H1 (cell line): Measurements from ENCODE around the gene ECI2. TPM values are rescaled to one million over a fixed set of nuclear protein-coding genes. Genes with fewer than 3 reads are reported as not detected.

ENCODE experiments used
- CTCF ChIA-PET: fragments of 300-600 bp; sonication (Branson Sonifier 250); formaldehyde crosslinking; loops from one replicate; lab custom pipeline; 2021; ENCODE audit not compliant: partially characterized antibody; lab: Charles Lee
- POLR2A ChIA-PET: fragments of 300-600 bp; sonication (Branson Sonifier 250); formaldehyde crosslinking; loops from one replicate; lab custom pipeline; 2021; ENCODE audit warnings: inconsistent platforms; ENCODE audit not compliant: partially characterized antibody; lab: Charles Lee
- DNase-seq, 2 experiments: peaks; one replicate each; pipeline versions ENCODE4 v3.0.0 to v3.0.0-alpha.2; 2010 to 2022; ENCODE audit warnings: low spot score in 2 of 2, low read depth in 1 of 2, mixed read lengths in 1 of 2
- FAIRE-seq: peaks from 2 replicates; lab custom pipeline; 2011; peaks lifted over from hg19 to GRCh38; lab: Jason Lieb, UNC
- H2AFZ ChIP-seq: 2 replicates; pipeline ENCODE4 v1.8.1; 2012; ENCODE audit warnings: low read length, inconsistent platforms
- H2AK5ac ChIP-seq: 2 replicates; pipeline ENCODE4 v1.6.1; 2013; ENCODE audit warnings: low read depth, low read length
- H2BK120ac ChIP-seq: replicated peaks from 2 replicates; pipeline ENCODE3; 2013; ENCODE audit warnings: low read depth, low read length, inconsistent platforms
- H2BK12ac ChIP-seq: 2 replicates; pipeline ENCODE4 v1.6.1; 2013; ENCODE audit warnings: low read depth, low read length
- H2BK15ac ChIP-seq: 2 replicates; pipeline ENCODE4 v1.6.1; 2013; ENCODE audit warnings: low read length
- H2BK20ac ChIP-seq: 2 replicates; pipeline ENCODE4 v1.6.1; 2013; ENCODE audit warnings: low read length
- H2BK5ac ChIP-seq: 2 replicates; pipeline ENCODE4 v1.6.1; 2013; ENCODE audit warnings: low read depth, low read length
- H3K14ac ChIP-seq: 2 replicates; pipeline ENCODE4 v1.6.1; 2013; ENCODE audit warnings: inconsistent platforms; ENCODE audit not compliant: insufficient read length
- H3K18ac ChIP-seq: 2 replicates; pipeline ENCODE4 v1.6.1; 2013; ENCODE audit warnings: low read length; ENCODE audit errors: extremely low read depth
- H3K23ac ChIP-seq: 2 replicates; pipeline ENCODE4 v1.6.1; 2013; ENCODE audit warnings: inconsistent platforms; ENCODE audit not compliant: insufficient read length
- H3K23me2 ChIP-seq: 2 replicates; pipeline ENCODE4 v1.6.1; 2013; ENCODE audit warnings: low read depth, low read length
- H3K27ac ChIP-seq: 2 replicates; pipeline ENCODE4 v1.6.1; 2011; ENCODE audit warnings: low read depth, low read length, inconsistent platforms
- H3K27me3 ChIP-seq, 4 experiments: replicated peaks in 1 of 4; 1 replicate in 1 of 4; 2 replicates in 3 of 4; pipeline versions ENCODE4 v1.6.1 to v1.8.1; 2011 to 2013; ENCODE audit warnings: low read length in 3 of 4, mild to moderate bottlenecking in 3 of 4, inconsistent platforms in 2 of 4, mixed read lengths in 2 of 4, moderate library complexity in 1 of 4; ENCODE audit not compliant: control insufficient read depth in 3 of 4, insufficient read depth in 3 of 4; ENCODE audit errors: extremely low read depth in 1 of 4
- H3K36me3 ChIP-seq, 4 experiments: 2 replicates each; pipeline versions ENCODE4 v1.6.1 to v1.8.1; 2011 to 2013; ENCODE audit warnings: mild to moderate bottlenecking in 4 of 4, low read length in 3 of 4, moderate library complexity in 2 of 4, control low read depth in 1 of 4, inconsistent platforms in 1 of 4; ENCODE audit not compliant: insufficient read depth in 4 of 4, control insufficient read depth in 2 of 4
- H3K4ac ChIP-seq: replicated peaks from 2 replicates; pipeline ENCODE3; 2013; ENCODE audit warnings: low read length, low read depth, mixed read lengths, inconsistent platforms; ENCODE audit not compliant: insufficient read length
- H3K4me1 ChIP-seq, 4 experiments: replicated peaks in 1 of 4; 1 replicate in 1 of 4; 2 replicates in 3 of 4; pipeline versions ENCODE4 v1.6.1 to v1.8.1; 2011 to 2013; ENCODE audit warnings: low read length in 3 of 4, inconsistent platforms in 2 of 4, mixed read lengths in 1 of 4; ENCODE audit not compliant: insufficient read depth in 4 of 4, control insufficient read depth in 3 of 4
- H3K4me2 ChIP-seq, 2 experiments: 2 replicates each; pipeline versions ENCODE4 v1.6.1 to v1.8.1; 2011 to 2013; ENCODE audit warnings: low read depth in 2 of 2, low read length in 2 of 2, control low read depth in 1 of 2, inconsistent platforms in 1 of 2, mild to moderate bottlenecking in 1 of 2; ENCODE audit not compliant: insufficient read depth in 1 of 2
- H3K4me3 ChIP-seq, 4 experiments: fragments of 200-600, 300-600 bp in 1 of 4; sonication (generic), shearing (Covaris generic), sonication (Bioruptor Twin) in 1 of 4; 2 replicates each; pipeline versions ENCODE4 v1.5.1 to v1.8.1; 2011 to 2016; ENCODE audit warnings: low read length in 4 of 4, low read depth in 3 of 4, control low read depth in 2 of 4, inconsistent platforms in 2 of 4, mild to moderate bottlenecking in 2 of 4, mixed read lengths in 1 of 4, moderate library complexity in 1 of 4; ENCODE audit not compliant: insufficient read depth in 2 of 4; ENCODE audit errors: extremely low read depth in 1 of 4
- H3K56ac ChIP-seq: replicated peaks from 2 replicates; pipeline ENCODE3; 2013; ENCODE audit warnings: low read depth, mild to moderate bottlenecking, mixed read lengths, low read length, inconsistent platforms; ENCODE audit not compliant: insufficient read length
- H3K79me1 ChIP-seq: 2 replicates; pipeline ENCODE4 v1.6.1; 2013; ENCODE audit warnings: low read depth, low read length, control low read depth
- H3K79me2 ChIP-seq, 2 experiments: 2 replicates each; pipeline versions ENCODE4 v1.6.1 to v1.8.1; 2012 to 2013; ENCODE audit warnings: low read length in 2 of 2, mild to moderate bottlenecking in 2 of 2, inconsistent platforms in 1 of 2; ENCODE audit not compliant: insufficient read depth in 2 of 2, control insufficient read depth in 1 of 2
- H3K9ac ChIP-seq, 4 experiments: replicated peaks in 1 of 4; 1 replicate in 1 of 4; 2 replicates in 3 of 4; pipeline versions ENCODE4 v1.6.1 to v1.8.1; 2011 to 2013; ENCODE audit warnings: low read depth in 3 of 4, low read length in 3 of 4, control low read depth in 2 of 4, mild to moderate bottlenecking in 2 of 4, moderate library complexity in 2 of 4, inconsistent platforms in 1 of 4; ENCODE audit errors: extremely low read depth in 1 of 4
- H3K9me3 ChIP-seq, 2 experiments: 2 replicates each; pipeline versions ENCODE4 v1.6.1 to v1.8.1; 2012 to 2013; ENCODE audit warnings: mild to moderate bottlenecking in 2 of 2, moderate library complexity in 2 of 2, control low read depth in 1 of 2, inconsistent platforms in 1 of 2, low read depth in 1 of 2, low read length in 1 of 2, mixed read lengths in 1 of 2; ENCODE audit not compliant: insufficient read depth in 2 of 2
- H4K20me1 ChIP-seq, 2 experiments: replicated peaks in 1 of 2; 2 replicates each; pipeline versions ENCODE3 to v1.8.1; 2011 to 2013; ENCODE audit warnings: inconsistent platforms in 2 of 2, low read length in 2 of 2, mild to moderate bottlenecking in 1 of 2; ENCODE audit not compliant: insufficient read depth in 2 of 2, control insufficient read depth in 1 of 2
- H4K5ac ChIP-seq: 2 replicates; pipeline ENCODE4 v1.6.1; 2013; ENCODE audit warnings: low read length, low read depth, mixed read lengths, inconsistent platforms; ENCODE audit not compliant: insufficient read length
- H4K8ac ChIP-seq: 2 replicates; pipeline ENCODE4 v1.8.0; 2013; ENCODE audit warnings: mild to moderate bottlenecking, moderate library complexity, low read length, inconsistent platforms; ENCODE audit not compliant: insufficient read depth; ENCODE audit errors: extremely low read depth
- H4K91ac ChIP-seq: replicated peaks from 2 replicates; pipeline ENCODE3; 2013; ENCODE audit warnings: low read length, mixed read lengths, inconsistent platforms; ENCODE audit not compliant: insufficient read length
- ATF3 ChIP-seq: IDR thresholded peaks from 2 replicates; pipeline ENCODE4 v1.6.1; 2011; ENCODE audit warnings: low read depth, mild to moderate bottlenecking, low read length; ENCODE audit not compliant: insufficient read depth
- KDM5A ChIP-seq: fragments of 200-600 bp; IDR thresholded peaks from 2 replicates; pipeline ENCODE4 v1.7.1; 2012; ENCODE audit warnings: mild to moderate bottlenecking, low read length, inconsistent platforms, mixed read lengths
- WGBS, 2 experiments: shearing (Covaris generic) in 1 of 2; methylation state at CpG; one replicate each; pipeline versions ENCODE4 v1.1.6 to v1.1.7; 2013 to 2015; ENCODE audit warnings: low lambda C conversion rate in 2 of 2, mixed read lengths in 2 of 2, inconsistent platforms in 1 of 2, low coverage in 1 of 2, missing lambda C conversion rate in 1 of 2; ENCODE audit not compliant: insufficient replicate concordance in 2 of 2, insufficient coverage in 1 of 2, insufficient read length in 1 of 2; ENCODE audit errors: extremely low coverage in 1 of 2, missing lambda C conversion rate in 1 of 2; 5-methylcytosine and 5-hydroxymethylcytosine counted together
- polyA plus RNA-seq, 7 experiments: library from polyadenylated mRNA; depleted of rRNA in 3 of 7; stranded (reverse) in 5 of 7; unstranded in 2 of 7; fragments of >200 nt in 5 of 7; fragments of 200-250 nt in 2 of 7; gene quantifications; 1 replicate in 5 of 7; 2 replicates in 1 of 7; 4 replicates in 1 of 7; pipeline versions ENCODE4 v1.2.1 to v1.2.3, GENCODE V29; 2011 to 2013; ENCODE audit warnings: missing spikeins in 2 of 7, mixed read lengths in 2 of 7
- total RNA-seq: library from RNA; stranded (reverse); fragmentation: NEBNext Ultra II Directional; extraction: Animal tissue kit (Norgen Biotek cat#: 25700); gene quantifications from 2 replicates; pipeline ENCODE4 v1.2.1, GENCODE V29; 2021

ECI2 gene
- total and polyA plus RNA-seq, 2 of the 8 experiments (the other 6 are each of a cell fraction or from before 2014, with no cell fraction given), result 40.4 to 70.8 TPM

DNA sequence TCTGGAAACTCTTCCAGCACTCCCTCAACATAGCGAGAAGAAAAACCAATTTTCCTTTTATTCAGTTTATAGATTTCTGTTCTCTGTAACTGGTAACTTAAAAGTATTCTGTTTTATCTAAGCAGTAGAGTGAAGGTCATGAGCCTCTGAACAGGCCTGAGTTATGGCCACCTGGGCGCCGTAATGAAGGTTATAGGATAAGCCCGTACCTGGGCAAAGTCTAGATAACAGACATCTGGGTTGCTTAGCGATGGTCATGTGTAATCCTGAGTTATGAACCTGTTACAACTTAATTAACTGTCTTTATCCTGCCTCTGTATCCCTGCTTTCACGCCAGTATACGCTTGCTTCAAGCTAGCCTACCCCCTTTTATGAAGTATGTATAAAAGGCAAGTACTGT is 43.4 kb downstream of the ECI2 start:
- Histone ChIP-seq H3K56ac (no peak overlapping the region), H3K18ac (no peak overlapping the region), H2BK20ac (no peak overlapping the region), H3K4me1 (no peaks in the 10 kb centered on the region), H2BK5ac (no peak overlapping the region), H3K27me3 (no peaks in the 10 kb centered on the region), H3K36me3 (no peaks in the 10 kb centered on the region), H4K5ac (no peak overlapping the region), H4K8ac (no peak overlapping the region), H2AK5ac (no peak overlapping the region), H4K91ac (no peak overlapping the region), H3K23me2 (no peaks in the 10 kb centered on the region), H3K79me1 (no peaks in the 10 kb centered on the region), H3K27ac (no peak overlapping the region), H3K79me2 (no peaks in the 10 kb centered on the region), H2BK12ac (no peak overlapping the region), H3K4me3 (no peak overlapping the region), H3K4me2 (no peak overlapping the region), H3K9ac (no peak overlapping the region), H3K23ac (no peak overlapping the region), H3K4ac (no peak overlapping the region), H4K20me1 (no peaks in the 10 kb centered on the region), H2BK15ac (no peak overlapping the region), H2BK120ac (no peak overlapping the region), H2AFZ (no peak overlapping the region), H3K9me3 (no peaks in the 10 kb centered on the region), H3K14ac (no peak overlapping the region)
- DNase-seq (no peak), FAIRE-seq (no peak)
- ChIA-PET CTCF (interaction anchor here (0.6 kb wide), 1 partner anchor 12 kb away, joined by 3 read pairs; no protein-coding TSS in a partner anchor), POLR2A (interaction anchor here (0.6 kb wide), 1 partner anchor 625 kb away, joined by 4 read pairs; no protein-coding TSS in a partner anchor)
- 91% methylated on average over 7 of the region's 7 CpGs; no CpG with 5 or more reads in 1 of the 2 experiments for WGBS, 2 experiments
- TF ChIP-seq KDM5A (no peak), ATF3 (no peak)
